HepG2 (cell line): ENCODE results near the gene C1QTNF1. TPM values are rescaled to one million over a fixed set of nuclear protein-coding genes. Genes with fewer than 3 reads are reported as not detected.
A peak's percentile ranks its signal among the peaks of the same experiment; 100 is the strongest.

Experiments
- AGO1 ChIP-seq: fragments of 200-400 bp; formaldehyde crosslinking; IDR thresholded peaks from 2 replicates; pipeline ENCODE4 v1.6.1; 2017; ENCODE audit warnings: mild to moderate bottlenecking, low read depth, low read length, moderate library complexity; ENCODE audit not compliant: poor library complexity, severe bottlenecking
- ARID2 ChIP-seq: sonication (generic); formaldehyde crosslinking; IDR thresholded peaks from 2 replicates; pipeline ENCODE4 v1.8.1; 2022; ENCODE audit warnings: mild to moderate bottlenecking, missing genetic modification reagents, borderline replicate concordance
- EEA1 ChIP-seq: sonication (generic); formaldehyde crosslinking; IDR thresholded peaks from 2 replicates; pipeline ENCODE4 v1.5.1; 2020; ENCODE audit warnings: mild to moderate bottlenecking, missing genetic modification reagents, borderline replicate concordance
- ETV5 ChIP-seq: IDR thresholded peaks from 2 replicates; pipeline ENCODE4 v1.6.1; 2018; ENCODE audit warnings: missing biosample characterization, missing genetic modification reagents, inconsistent platforms, borderline replicate concordance
- FOXP1 ChIP-seq, 2 experiments: fragments of 450-650 bp in 1 of 2; IDR thresholded peaks; 2 replicates each; pipeline ENCODE4 v1.6.1; 2017 to 2018; ENCODE audit warnings: antibody characterized with exemption in 1 of 2
- HIVEP1 ChIP-seq: sonication (generic); formaldehyde crosslinking; IDR thresholded peaks from 2 replicates; pipeline ENCODE4 v1.4.0; 2020; ENCODE audit warnings: mild to moderate bottlenecking, missing genetic modification reagents
- JUN ChIP-seq: sonication (generic); formaldehyde crosslinking; IDR thresholded peaks from 2 replicates; pipeline ENCODE4 v1.4.0; 2020; ENCODE audit warnings: mild to moderate bottlenecking, missing genetic modification reagents
- KLF9 ChIP-seq: IDR thresholded peaks from 2 replicates; pipeline ENCODE4 v1.6.1; 2016; ENCODE audit warnings: low read depth
- MAFF ChIP-seq: IDR thresholded peaks from 2 replicates; pipeline ENCODE4 v1.6.1; 2011; ENCODE audit warnings: low read depth, low read length, improper control_type of control experiment
- MAFG ChIP-seq: sonication (generic); formaldehyde crosslinking; IDR thresholded peaks from 2 replicates; pipeline ENCODE4 v1.5.1; 2020; ENCODE audit warnings: mild to moderate bottlenecking, missing genetic modification reagents
- PTBP1 ChIP-seq: fragments of 200-400 bp; formaldehyde crosslinking; IDR thresholded peaks from 2 replicates; pipeline ENCODE4 v1.6.1; 2018; ENCODE audit warnings: low read length, low read depth; ENCODE audit not compliant: poor library complexity, severe bottlenecking
- RCOR2 ChIP-seq: IDR thresholded peaks from 2 replicates; pipeline ENCODE4 v1.6.1; 2016; ENCODE audit warnings: missing biosample characterization, missing genetic modification reagents
- SATB2 ChIP-seq: sonication (generic); formaldehyde crosslinking; IDR thresholded peaks from 2 replicates; pipeline ENCODE4 v1.5.0; 2020; ENCODE audit warnings: missing genetic modification reagents
- SMC3 ChIP-seq: IDR thresholded peaks from 2 replicates; pipeline ENCODE4 v1.6.1; 2011; ENCODE audit warnings: low read length, improper control_type of control experiment
- ZBTB38 ChIP-seq: sonication (generic); formaldehyde crosslinking; IDR thresholded peaks from 2 replicates; pipeline ENCODE4 v1.5.1; 2020; ENCODE audit warnings: mild to moderate bottlenecking, missing genetic modification reagents
- ZNF124 ChIP-seq: sonication (generic); formaldehyde crosslinking; IDR thresholded peaks from 2 replicates; pipeline ENCODE4 v1.4.0; 2020; ENCODE audit warnings: missing genetic modification reagents
- ZNF253 ChIP-seq: sonication (generic); formaldehyde crosslinking; IDR thresholded peaks from 2 replicates; pipeline ENCODE4 v1.8.0; 2022; ENCODE audit warnings: mild to moderate bottlenecking, missing genetic modification reagents, borderline replicate concordance
- ZSCAN20 ChIP-seq: sonication (generic); formaldehyde crosslinking; IDR thresholded peaks from 2 replicates; pipeline ENCODE4 v1.4.0; 2020; ENCODE audit warnings: missing genetic modification reagents, mild to moderate bottlenecking, borderline replicate concordance
- polyA plus RNA-seq, 8 experiments: library from polyadenylated mRNA; depleted of rRNA in 3 of 8; stranded (reverse) in 7 of 8; unstranded in 1 of 8; fragments of >200 nt; fragmentation: Illumina TruSeq in 4 of 8; extraction: Trizol in 4 of 8; gene quantifications; 2 replicates each; pipeline versions ENCODE4 v1.2.1 to v1.2.3, GENCODE V29; 2011 to 2016; ENCODE audit warnings: low read depth in 4 of 8, missing spikeins in 1 of 8, mixed read lengths in 1 of 8; ENCODE audit not compliant: insufficient read depth in 1 of 8
- total RNA-seq, 5 experiments: library from RNA; depleted of rRNA; stranded (reverse); fragments of >200 nt; fragmentation: Illumina TruSeq; extraction: Trizol; gene quantifications; 2 replicates each; pipeline ENCODE4 v1.2.3, GENCODE V29; 2016; ENCODE audit warnings: low read depth in 1 of 5
- TF ChIP-seq, protein P1 (sequence below): sonication (generic); formaldehyde crosslinking; IDR thresholded peaks from 2 replicates; pipeline ENCODE4 v1.4.0; 2020; ENCODE audit warnings: missing genetic modification reagents, borderline replicate concordance
- TF ChIP-seq, protein P2 (sequence below): sonication (generic); formaldehyde crosslinking; IDR thresholded peaks from 2 replicates; pipeline ENCODE4 v1.5.1; 2020; ENCODE audit warnings: missing genetic modification reagents, mild to moderate bottlenecking, borderline replicate concordance
- TF ChIP-seq, protein P3 (sequence below): IDR thresholded peaks from 2 replicates; pipeline ENCODE4 v1.4.0; 2020; ENCODE audit warnings: mild to moderate bottlenecking, missing genetic modification reagents

Gene C1QTNF1
- total and polyA plus RNA-seq, 2 of the 13 experiments (the other 11 are each of a cell fraction or from before 2014, with no cell fraction given), result 0.18 to 0.86 TPM

DNA sequence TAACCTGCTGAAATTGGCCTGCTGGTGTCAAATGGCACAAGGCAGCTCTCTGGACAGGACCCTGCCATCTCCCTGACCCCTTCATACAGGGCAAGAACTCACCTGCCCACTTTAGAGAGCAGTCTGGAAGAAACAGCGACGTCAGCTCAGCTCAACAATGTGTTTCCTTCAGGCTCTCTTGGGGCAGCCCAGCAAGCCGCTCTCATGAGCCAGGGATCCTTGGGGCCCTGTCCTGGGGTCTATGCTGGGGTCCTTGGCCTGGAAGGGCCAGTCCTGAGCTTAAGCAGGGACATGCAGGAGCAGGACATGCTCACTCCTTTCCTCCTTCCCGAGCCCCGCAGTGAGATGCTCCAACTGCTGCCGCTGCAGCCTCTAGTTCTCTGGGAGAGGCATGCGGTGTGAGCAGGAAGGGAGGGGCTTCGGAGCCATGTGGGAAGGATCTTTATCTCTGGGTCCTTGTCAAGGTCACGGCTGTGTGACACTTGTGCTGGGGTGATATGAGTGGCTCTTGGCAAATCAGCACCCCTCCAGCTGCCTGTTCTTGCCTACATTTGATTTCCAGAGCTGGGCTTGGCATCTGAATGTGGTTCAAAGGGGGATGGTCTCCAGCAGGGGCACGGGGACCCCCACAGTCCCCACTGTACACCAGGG lies 3.4 kb downstream of the C1QTNF1 start (continued):
- TF ChIP-seq ARID2 (CRISPR knock-in tag), result no peak
- TF ChIP-seq FOXP1 (IDR thresholded peaks at IDR 0.05), result no peak
- no peak; the same call in 1 of the 2 replicates for TF ChIP-seq FOXP1 (CRISPR knock-in tag; IDR thresholded peaks at IDR 0.05)
- peak; percentile 21; the same call in 1 of the 2 replicates for TF ChIP-seq HIVEP1 (CRISPR knock-in tag)
- TF ChIP-seq, protein P1, sequence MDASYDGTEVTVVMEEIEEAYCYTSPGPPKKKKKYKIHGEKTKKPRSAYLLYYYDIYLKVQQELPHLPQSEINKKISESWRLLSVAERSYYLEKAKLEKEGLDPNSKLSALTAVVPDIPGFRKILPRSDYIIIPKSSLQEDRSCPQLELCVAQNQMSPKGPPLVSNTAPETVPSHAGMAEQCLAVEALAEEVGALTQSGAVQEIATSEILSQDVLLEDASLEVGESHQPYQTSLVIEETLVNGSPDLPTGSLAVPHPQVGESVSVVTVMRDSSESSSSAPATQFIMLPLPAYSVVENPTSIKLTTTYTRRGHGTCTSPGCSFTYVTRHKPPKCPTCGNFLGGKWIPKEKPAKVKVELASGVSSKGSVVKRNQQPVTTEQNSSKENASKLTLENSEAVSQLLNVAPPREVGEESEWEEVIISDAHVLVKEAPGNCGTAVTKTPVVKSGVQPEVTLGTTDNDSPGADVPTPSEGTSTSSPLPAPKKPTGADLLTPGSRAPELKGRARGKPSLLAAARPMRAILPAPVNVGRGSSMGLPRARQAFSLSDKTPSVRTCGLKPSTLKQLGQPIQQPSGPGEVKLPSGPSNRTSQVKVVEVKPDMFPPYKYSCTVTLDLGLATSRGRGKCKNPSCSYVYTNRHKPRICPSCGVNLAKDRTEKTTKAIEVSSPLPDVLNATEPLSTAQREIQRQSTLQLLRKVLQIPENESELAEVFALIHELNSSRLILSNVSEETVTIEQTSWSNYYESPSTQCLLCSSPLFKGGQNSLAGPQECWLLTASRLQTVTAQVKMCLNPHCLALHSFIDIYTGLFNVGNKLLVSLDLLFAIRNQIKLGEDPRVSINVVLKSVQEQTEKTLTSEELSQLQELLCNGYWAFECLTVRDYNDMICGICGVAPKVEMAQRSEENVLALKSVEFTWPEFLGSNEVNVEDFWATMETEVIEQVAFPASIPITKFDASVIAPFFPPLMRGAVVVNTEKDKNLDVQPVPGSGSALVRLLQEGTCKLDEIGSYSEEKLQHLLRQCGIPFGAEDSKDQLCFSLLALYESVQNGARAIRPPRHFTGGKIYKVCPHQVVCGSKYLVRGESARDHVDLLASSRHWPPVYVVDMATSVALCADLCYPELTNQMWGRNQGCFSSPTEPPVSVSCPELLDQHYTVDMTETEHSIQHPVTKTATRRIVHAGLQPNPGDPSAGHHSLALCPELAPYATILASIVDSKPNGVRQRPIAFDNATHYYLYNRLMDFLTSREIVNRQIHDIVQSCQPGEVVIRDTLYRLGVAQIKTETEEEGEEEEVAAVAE (CRISPR knock-in tag), result peak; percentile 31; the same call in 1 of the 2 replicates
- TF ChIP-seq ZNF253, result no peak
- no peak for TF ChIP-seq ZBTB38 (CRISPR knock-in tag)
- no peak for TF ChIP-seq SMC3
- no peak for TF ChIP-seq MAFG (CRISPR knock-in tag)
- TF ChIP-seq EEA1 (CRISPR knock-in tag), result no peak
- TF ChIP-seq PTBP1, result no peak
- no peak; the same call in 1 of the 2 replicates for TF ChIP-seq KLF9 (CRISPR knock-in tag)
- no peak for TF ChIP-seq ZSCAN20 (CRISPR knock-in tag)
- TF ChIP-seq SATB2 (CRISPR knock-in tag), result no peak
- TF ChIP-seq RCOR2, result peak; percentile 56; the same call in 1 of the 2 replicates
- TF ChIP-seq ETV5, result peak; percentile 65
- TF ChIP-seq, protein P2, sequence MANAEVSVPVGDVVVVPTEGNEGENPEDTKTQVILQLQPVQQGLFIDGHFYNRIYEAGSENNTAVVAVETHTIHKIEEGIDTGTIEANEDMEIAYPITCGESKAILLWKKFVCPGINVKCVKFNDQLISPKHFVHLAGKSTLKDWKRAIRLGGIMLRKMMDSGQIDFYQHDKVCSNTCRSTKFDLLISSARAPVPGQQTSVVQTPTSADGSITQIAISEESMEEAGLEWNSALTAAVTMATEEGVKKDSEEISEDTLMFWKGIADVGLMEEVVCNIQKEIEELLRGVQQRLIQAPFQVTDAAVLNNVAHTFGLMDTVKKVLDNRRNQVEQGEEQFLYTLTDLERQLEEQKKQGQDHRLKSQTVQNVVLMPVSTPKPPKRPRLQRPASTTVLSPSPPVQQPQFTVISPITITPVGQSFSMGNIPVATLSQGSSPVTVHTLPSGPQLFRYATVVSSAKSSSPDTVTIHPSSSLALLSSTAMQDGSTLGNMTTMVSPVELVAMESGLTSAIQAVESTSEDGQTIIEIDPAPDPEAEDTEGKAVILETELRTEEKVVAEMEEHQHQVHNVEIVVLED, result no peak
- no peak for TF ChIP-seq MAFF
- TF ChIP-seq, protein P3, sequence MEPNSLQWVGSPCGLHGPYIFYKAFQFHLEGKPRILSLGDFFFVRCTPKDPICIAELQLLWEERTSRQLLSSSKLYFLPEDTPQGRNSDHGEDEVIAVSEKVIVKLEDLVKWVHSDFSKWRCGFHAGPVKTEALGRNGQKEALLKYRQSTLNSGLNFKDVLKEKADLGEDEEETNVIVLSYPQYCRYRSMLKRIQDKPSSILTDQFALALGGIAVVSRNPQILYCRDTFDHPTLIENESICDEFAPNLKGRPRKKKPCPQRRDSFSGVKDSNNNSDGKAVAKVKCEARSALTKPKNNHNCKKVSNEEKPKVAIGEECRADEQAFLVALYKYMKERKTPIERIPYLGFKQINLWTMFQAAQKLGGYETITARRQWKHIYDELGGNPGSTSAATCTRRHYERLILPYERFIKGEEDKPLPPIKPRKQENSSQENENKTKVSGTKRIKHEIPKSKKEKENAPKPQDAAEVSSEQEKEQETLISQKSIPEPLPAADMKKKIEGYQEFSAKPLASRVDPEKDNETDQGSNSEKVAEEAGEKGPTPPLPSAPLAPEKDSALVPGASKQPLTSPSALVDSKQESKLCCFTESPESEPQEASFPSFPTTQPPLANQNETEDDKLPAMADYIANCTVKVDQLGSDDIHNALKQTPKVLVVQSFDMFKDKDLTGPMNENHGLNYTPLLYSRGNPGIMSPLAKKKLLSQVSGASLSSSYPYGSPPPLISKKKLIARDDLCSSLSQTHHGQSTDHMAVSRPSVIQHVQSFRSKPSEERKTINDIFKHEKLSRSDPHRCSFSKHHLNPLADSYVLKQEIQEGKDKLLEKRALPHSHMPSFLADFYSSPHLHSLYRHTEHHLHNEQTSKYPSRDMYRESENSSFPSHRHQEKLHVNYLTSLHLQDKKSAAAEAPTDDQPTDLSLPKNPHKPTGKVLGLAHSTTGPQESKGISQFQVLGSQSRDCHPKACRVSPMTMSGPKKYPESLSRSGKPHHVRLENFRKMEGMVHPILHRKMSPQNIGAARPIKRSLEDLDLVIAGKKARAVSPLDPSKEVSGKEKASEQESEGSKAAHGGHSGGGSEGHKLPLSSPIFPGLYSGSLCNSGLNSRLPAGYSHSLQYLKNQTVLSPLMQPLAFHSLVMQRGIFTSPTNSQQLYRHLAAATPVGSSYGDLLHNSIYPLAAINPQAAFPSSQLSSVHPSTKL, result peak; percentile 67
- no peak for TF ChIP-seq ZNF124 (CRISPR knock-in tag)
- TF ChIP-seq JUN (CRISPR knock-in tag), result no peak
- no peak for TF ChIP-seq AGO1
